ENCODE results near the gene ARF4.

The ARF4 gene

DNA sequence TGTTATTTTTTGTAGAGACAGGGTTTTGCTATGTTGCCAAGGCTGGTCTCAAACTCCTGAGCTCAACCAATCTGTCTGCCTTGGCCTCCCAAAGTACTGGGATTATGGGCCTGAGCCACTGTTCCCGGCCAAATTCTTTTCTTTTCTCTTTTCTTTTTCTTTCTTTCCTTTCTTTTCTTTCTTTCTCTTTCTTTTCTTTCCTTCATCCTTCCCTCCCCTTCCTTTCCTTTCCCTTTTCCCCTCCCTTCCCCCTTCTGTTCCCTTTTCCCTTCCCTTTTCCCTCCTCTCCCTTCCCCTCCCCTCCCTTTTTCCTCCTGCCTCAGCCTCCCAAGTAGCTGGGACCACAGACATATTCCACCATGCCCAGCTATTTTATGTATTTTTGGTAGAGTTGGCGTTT is 3.1 kb upstream of the ARF4 start:
- peaks cover 10% of the 10 kb centered on the region for H3K4me1 ChIP-seq (ENCODE audit: control insufficient read depth, insufficient read depth, low read length)
- H3K27me3 ChIP-seq (ENCODE audit: control insufficient read depth, insufficient read depth, low read length): no peaks in the 10 kb centered on the region
- H3K9me3 ChIP-seq (ENCODE audit: control insufficient read depth, low read length): no peaks in the 10 kb centered on the region
- no peak overlapping the region for H3K4me3 ChIP-seq (ENCODE audit: low read length)
- no peak overlapping the region for H3K9ac ChIP-seq (ENCODE audit: low read length)
- H3K36me3 ChIP-seq (ENCODE audit: control insufficient read depth, insufficient read depth, low read length): no peaks in the 10 kb centered on the region

DNA sequence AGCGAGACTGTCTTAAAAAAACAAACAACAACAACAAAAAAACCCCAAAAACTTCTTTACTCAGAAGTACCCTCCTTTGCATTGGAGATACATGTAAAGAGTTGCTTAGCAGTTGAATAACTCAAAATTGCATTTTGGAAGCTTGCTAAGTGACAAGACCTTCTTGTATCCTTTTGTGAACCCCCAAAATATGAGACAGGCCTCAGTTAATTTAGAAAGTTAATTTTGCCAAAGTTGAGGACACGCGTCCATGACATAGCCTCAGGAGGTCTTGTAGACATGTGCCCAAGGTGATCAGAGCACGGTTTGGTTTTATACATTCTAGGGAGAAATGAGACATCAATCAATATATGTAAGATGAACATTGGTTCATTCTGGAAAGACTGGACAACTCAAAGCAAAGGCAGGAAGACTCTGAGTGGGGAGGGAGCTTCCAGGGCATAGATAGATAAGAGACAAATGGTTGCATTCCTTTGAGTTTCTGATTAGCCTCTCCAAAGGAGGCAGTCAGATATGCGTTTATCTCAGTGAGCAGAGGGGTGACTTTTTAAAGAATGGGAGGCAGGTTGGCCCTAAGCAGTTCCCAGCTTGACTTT is 1.7 kb upstream of the ARF4 start:
- Histone ChIP-seq H3K9ac (ENCODE audit: low read length) (peak overlapping the region; percentile 81), H3K9me3 (ENCODE audit: control insufficient read depth, low read length) (no peaks in the 10 kb centered on the region), H3K4me3 (ENCODE audit: low read length) (no peak overlapping the region), H3K36me3 (ENCODE audit: control insufficient read depth, insufficient read depth, low read length) (no peaks in the 10 kb centered on the region), H3K4me1 (ENCODE audit: control insufficient read depth, insufficient read depth, low read length) (peaks cover 10% of the 10 kb centered on the region), H3K27me3 (ENCODE audit: control insufficient read depth, insufficient read depth, low read length) (no peaks in the 10 kb centered on the region)

DNA sequence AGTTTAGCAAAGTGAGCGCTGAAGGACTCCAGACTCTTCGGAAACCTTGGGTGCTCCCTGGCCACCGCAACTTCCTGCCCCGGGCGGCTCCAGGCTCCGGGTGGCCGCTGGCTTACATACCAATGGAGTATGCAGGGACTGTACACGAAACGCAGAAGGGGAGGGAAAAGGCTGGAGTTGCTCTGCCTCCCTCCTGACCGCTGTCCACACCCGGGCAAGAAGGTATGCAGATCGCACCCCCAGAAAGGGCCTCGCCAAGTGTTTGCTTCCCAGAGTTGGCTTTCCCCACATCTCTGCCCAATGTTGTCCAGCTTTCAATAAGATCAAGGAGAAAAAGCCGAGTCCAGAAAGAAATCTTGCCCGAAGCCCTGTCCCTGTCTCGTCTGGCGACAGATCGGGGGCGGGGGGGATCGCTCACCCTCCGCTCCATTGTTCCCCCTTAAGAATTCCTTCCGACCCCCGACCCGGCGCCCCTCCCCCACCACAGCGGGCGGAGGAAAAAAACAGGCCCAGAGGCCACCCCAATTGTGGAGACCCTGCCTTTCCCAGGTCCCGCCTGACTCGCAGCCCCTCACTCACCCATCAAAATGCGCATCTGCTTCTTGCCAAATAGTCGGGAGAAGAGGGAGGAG is 533 bp downstream of the ARF4 start:
- no peaks in the 10 kb centered on the region for H3K27me3 ChIP-seq (ENCODE audit: control insufficient read depth, insufficient read depth, low read length)
- H3K9me3 ChIP-seq (ENCODE audit: control insufficient read depth, low read length): no peaks in the 10 kb centered on the region
- H3K4me1 ChIP-seq (ENCODE audit: control insufficient read depth, insufficient read depth, low read length): peaks cover 24% of the 10 kb centered on the region
- peak overlapping the region; percentile 100 for H3K9ac ChIP-seq (ENCODE audit: low read length)
- no peaks in the 10 kb centered on the region for H3K36me3 ChIP-seq (ENCODE audit: control insufficient read depth, insufficient read depth, low read length)
- peak overlapping the region; percentile 96 for H3K4me3 ChIP-seq (ENCODE audit: low read length)

DNA sequence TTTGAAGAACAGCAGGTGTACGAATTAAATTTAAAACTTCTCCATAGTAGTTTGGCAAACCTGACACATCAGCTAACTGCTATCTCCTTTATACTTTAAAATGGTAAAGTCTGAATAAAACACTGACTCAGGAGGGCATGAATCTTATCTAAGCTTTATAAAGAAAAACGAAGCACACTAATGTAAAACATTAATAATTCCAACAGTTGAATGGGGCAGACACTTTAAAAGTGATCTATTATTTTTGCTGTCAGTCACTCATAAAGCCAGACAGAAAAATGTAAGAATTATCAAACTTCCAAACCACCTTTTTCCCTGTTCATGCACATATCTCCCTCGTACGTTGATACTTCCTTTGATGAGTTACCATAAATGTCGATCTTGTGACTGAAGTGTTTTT is 2.6 kb downstream of the ARF4 start:
- no peak overlapping the region for H3K9ac ChIP-seq (ENCODE audit: low read length)
- peaks cover 24% of the 10 kb centered on the region for H3K4me1 ChIP-seq (ENCODE audit: control insufficient read depth, insufficient read depth, low read length)

DNA sequence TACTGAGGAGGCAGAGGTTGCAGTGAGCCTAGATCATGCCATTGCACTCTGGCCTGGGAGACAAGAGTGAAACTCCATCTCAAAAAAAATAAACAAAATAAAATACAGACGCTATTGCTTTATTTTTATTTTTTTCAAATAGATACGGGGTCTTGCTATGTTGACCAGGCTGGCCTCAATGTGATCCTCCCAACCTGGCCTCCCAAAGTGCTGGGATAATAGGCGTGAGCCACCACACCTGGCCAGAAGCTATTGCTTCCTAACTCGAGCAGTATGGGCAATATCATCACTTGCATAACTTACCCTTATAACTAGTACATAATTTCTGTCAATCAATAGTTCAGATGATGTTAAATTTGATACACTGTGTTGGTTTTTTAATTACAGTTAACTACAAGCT is 3.0 kb downstream of the ARF4 start:
- no peaks in the 10 kb centered on the region for H3K27me3 ChIP-seq (ENCODE audit: control insufficient read depth, insufficient read depth, low read length)
- H3K9me3 ChIP-seq (ENCODE audit: control insufficient read depth, low read length): no peaks in the 10 kb centered on the region
- H3K9ac ChIP-seq (ENCODE audit: low read length): no peak overlapping the region
- H3K4me3 ChIP-seq (ENCODE audit: low read length): no peak overlapping the region
- peaks cover 21% of the 10 kb centered on the region for H3K4me1 ChIP-seq (ENCODE audit: control insufficient read depth, insufficient read depth, low read length)
- no peaks in the 10 kb centered on the region for H3K36me3 ChIP-seq (ENCODE audit: control insufficient read depth, insufficient read depth, low read length)

More for the DNA sequence above, 2.6 kb downstream of the ARF4 start:
- no peaks in the 10 kb centered on the region for H3K27me3 ChIP-seq (ENCODE audit: control insufficient read depth, insufficient read depth, low read length)
- H3K9me3 ChIP-seq (ENCODE audit: control insufficient read depth, low read length): no peaks in the 10 kb centered on the region
- H3K36me3 ChIP-seq (ENCODE audit: control insufficient read depth, insufficient read depth, low read length): no peaks in the 10 kb centered on the region
- H3K4me3 ChIP-seq (ENCODE audit: low read length): no peak overlapping the region

DNA sequence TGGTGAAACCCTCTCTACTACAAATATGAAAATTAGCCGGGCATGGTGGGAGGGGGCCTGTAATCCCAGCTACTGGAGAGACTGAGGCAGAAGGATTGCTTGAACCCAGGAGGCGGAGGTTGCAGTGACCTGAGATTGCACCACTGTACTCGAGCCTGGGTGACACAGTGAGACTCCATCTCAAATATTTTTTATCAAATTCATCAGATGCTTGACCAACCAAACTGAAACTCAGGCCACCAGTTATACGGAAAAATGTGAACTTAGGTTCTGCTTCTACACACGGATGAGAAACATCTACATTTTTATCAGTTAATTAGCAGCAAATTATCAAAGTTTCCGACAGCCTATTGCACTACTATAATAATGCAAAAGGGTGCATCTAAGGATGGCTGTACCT is 4.8 kb downstream of the ARF4 start:
- Histone ChIP-seq H3K9me3 (ENCODE audit: control insufficient read depth, low read length) (no peaks in the 10 kb centered on the region), H3K4me1 (ENCODE audit: control insufficient read depth, insufficient read depth, low read length) (peaks cover 18% of the 10 kb centered on the region), H3K36me3 (ENCODE audit: control insufficient read depth, insufficient read depth, low read length) (no peaks in the 10 kb centered on the region), H3K4me3 (ENCODE audit: low read length) (no peak overlapping the region), H3K9ac (ENCODE audit: low read length) (no peak overlapping the region), H3K27me3 (ENCODE audit: control insufficient read depth, insufficient read depth, low read length) (no peaks in the 10 kb centered on the region)

DNA sequence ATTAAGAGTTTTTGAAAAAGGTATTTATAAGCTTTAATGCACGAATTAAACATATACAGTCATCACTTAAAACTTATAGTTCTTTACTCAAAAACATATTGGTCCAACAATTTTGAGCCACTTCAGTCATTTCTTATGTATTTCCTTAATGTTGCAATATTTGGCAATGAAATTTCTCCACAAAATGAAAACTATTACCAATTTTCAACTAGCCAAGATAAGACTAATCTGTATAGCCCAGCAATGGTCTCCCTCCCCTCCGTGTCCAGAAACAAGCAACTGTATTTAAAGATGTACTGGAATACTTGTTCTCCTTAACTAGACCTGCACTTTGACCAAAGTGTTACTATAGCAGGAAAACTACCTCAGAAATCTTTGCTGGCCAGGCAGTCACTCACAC is 9.2 kb downstream of the ARF4 start:
- no peaks in the 10 kb centered on the region for H3K27me3 ChIP-seq (ENCODE audit: control insufficient read depth, insufficient read depth, low read length)
- H3K36me3 ChIP-seq (ENCODE audit: control insufficient read depth, insufficient read depth, low read length): no peaks in the 10 kb centered on the region
- H3K4me1 ChIP-seq (ENCODE audit: control insufficient read depth, insufficient read depth, low read length): peaks cover 29% of the 10 kb centered on the region
- H3K4me3 ChIP-seq (ENCODE audit: low read length): no peak overlapping the region
- no peaks in the 10 kb centered on the region for H3K9me3 ChIP-seq (ENCODE audit: control insufficient read depth, low read length)
- H3K9ac ChIP-seq (ENCODE audit: low read length): no peak overlapping the region

DNA sequence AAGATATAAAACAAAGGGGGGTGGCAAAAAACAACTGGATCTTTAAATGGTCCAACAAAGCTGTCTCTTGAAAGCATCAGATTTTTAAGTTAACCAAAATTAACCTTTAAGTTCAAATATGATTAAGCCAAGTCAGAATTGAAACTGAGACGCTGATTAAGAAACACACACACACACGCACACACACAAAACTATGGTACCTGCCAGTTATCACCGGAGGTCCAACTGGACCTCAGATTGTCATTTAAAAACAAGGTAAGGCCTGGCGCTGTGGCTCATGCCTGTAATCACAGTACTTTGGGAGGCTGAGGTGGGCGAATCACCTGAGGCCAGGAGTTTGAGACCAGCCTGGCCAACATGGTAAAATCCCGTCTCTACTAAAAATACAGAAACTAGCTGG is 10.4 kb downstream of the ARF4 start:
- peaks cover 29% of the 10 kb centered on the region for H3K4me1 ChIP-seq (ENCODE audit: control insufficient read depth, insufficient read depth, low read length)
- no peak overlapping the region for H3K9ac ChIP-seq (ENCODE audit: low read length)
- no peak overlapping the region for H3K4me3 ChIP-seq (ENCODE audit: low read length)
- no peaks in the 10 kb centered on the region for H3K36me3 ChIP-seq (ENCODE audit: control insufficient read depth, insufficient read depth, low read length)
- no peaks in the 10 kb centered on the region for H3K9me3 ChIP-seq (ENCODE audit: control insufficient read depth, low read length)
- no peaks in the 10 kb centered on the region for H3K27me3 ChIP-seq (ENCODE audit: control insufficient read depth, insufficient read depth, low read length)

DNA sequence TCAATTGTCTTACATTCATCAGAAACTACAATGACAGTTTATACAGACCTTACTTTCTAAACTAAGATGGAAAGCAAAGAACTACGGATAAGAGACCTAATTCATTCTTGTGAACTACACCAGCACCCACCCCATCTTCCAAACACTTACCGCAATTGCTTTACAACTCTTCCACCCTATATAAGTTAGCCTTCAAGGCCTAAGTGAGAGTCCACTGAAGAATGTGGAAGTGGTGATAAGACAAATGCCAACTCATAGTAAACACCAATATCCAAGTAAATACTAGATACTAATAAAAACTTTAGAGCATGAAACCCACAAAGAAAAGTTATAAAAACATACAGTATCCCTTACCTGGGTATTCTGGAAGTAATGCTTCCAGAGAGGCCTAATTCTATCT is 13.6 kb downstream of the ARF4 start:
- Histone ChIP-seq H3K27me3 (ENCODE audit: control insufficient read depth, insufficient read depth, low read length) (no peaks in the 10 kb centered on the region), H3K4me3 (ENCODE audit: low read length) (no peak overlapping the region), H3K36me3 (ENCODE audit: control insufficient read depth, insufficient read depth, low read length) (no peaks in the 10 kb centered on the region), H3K9ac (ENCODE audit: low read length) (no peak overlapping the region), H3K9me3 (ENCODE audit: control insufficient read depth, low read length) (no peaks in the 10 kb centered on the region), H3K4me1 (ENCODE audit: control insufficient read depth, insufficient read depth, low read length) (peaks cover 29% of the 10 kb centered on the region)

DNA sequence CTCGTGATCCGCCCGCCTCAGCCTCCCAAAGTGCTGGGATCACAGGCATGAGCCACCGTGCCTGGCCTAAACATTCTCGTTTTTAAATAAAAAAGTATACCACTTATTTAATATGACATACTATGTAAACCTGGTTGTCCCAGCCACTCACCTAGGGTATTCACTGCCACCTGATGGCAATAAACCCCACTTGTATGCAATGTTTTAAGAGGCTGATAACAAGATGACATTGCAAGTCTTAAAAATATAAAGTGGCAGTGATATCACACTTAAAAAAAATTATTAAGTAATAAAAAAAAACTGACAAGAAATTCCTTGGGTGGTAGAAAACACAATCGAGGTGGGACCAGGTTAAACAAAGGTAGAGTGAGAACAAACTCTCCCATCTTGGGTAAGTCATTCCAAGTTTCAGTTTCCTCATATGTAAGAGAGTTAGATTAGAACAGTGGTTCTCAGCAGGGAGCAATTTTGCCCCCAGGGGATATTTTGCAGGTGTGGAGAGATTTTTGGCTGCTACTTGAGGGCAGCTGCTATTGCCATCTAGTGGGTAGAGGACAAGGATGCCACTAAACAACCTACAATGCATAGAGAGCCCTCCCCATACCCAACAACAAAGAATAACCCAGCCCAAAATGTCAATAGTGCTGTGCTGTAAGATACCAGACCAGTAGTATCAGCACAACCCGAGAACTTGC is 14.5 kb downstream of the ARF4 start:
- no peaks in the 10 kb centered on the region for H3K36me3 ChIP-seq (ENCODE audit: control insufficient read depth, insufficient read depth, low read length)
- no peaks in the 10 kb centered on the region for H3K27me3 ChIP-seq (ENCODE audit: control insufficient read depth, insufficient read depth, low read length)
- no peaks in the 10 kb centered on the region for H3K9me3 ChIP-seq (ENCODE audit: control insufficient read depth, low read length)
- no peak overlapping the region for H3K9ac ChIP-seq (ENCODE audit: low read length)
- no peak overlapping the region for H3K4me3 ChIP-seq (ENCODE audit: low read length)
- peaks cover 25% of the 10 kb centered on the region for H3K4me1 ChIP-seq (ENCODE audit: control insufficient read depth, insufficient read depth, low read length)

DNA sequence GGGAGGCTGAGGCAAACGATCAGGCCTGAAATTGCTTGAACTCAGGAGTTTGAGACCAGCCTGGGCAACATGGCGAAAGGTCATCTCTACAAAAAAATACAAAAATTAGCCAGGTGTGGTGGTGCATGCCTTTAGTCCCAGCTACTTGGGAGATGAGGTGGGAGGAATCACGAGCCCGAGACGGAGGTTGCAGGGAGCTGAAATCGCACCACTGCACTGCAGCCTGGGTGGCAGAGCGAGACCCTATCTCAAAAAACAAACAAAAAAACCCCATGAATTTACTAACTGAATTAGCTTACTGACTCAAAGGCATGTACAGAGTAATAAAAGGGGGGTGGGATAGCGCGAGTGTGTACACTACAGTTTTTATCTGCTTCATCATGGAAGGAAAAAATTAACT is 19.3 kb downstream of the ARF4 start:
- no peaks in the 10 kb centered on the region for H3K9me3 ChIP-seq (ENCODE audit: control insufficient read depth, low read length)
- peaks cover 12% of the 10 kb centered on the region for H3K4me1 ChIP-seq (ENCODE audit: control insufficient read depth, insufficient read depth, low read length)
- H3K9ac ChIP-seq (ENCODE audit: low read length): no peak overlapping the region
- H3K36me3 ChIP-seq (ENCODE audit: control insufficient read depth, insufficient read depth, low read length): no peaks in the 10 kb centered on the region
- no peak overlapping the region for H3K4me3 ChIP-seq (ENCODE audit: low read length)
- no peaks in the 10 kb centered on the region for H3K27me3 ChIP-seq (ENCODE audit: control insufficient read depth, insufficient read depth, low read length)

DNA sequence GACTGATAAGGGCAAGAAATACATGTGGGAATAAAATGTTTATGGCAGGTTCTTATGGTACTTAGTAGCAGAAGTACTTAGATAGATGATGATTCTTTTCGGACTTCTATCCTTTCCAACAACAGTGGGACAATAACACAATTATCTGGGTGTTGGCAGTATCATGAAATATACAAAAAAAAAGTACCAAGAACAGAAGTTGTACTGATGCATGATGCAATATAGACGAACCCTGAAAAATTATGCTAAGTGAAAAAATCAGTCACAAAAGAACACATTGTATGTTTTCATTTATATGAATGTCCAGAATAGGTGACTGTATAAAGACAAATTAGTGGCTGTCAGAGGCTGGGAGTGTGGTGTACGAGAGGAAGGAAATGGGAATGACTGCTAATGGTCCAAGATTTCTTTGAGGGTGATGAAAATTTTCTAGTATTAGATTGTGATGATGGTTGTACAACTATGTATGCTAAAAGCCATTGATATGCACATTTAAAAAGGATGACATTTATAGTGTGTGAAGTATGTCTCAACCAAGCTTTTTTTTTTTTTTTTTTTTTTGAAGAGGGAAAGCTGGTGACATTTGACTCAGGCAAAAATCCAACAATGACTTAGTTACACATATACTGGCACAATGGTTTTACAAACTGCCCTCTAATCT is 21.0 kb downstream of the ARF4 start:
- no peaks in the 10 kb centered on the region for H3K9me3 ChIP-seq (ENCODE audit: control insufficient read depth, low read length)
- H3K4me1 ChIP-seq (ENCODE audit: control insufficient read depth, insufficient read depth, low read length): peaks cover 7% of the 10 kb centered on the region
- H3K36me3 ChIP-seq (ENCODE audit: control insufficient read depth, insufficient read depth, low read length): no peaks in the 10 kb centered on the region
- H3K4me3 ChIP-seq (ENCODE audit: low read length): no peak overlapping the region
- H3K9ac ChIP-seq (ENCODE audit: low read length): no peak overlapping the region
- H3K27me3 ChIP-seq (ENCODE audit: control insufficient read depth, insufficient read depth, low read length): no peaks in the 10 kb centered on the region

Data from mucosa of stomach (tissue), 1 donor.